Measurements from ENCODE around the gene TERB1.
A peak's percentile ranks its signal among the peaks of the same experiment; 100 is the strongest.

TERB1 gene

GRCh38 chr16:66741169-66741900 is 60.0 kb downstream of the TERB1 start (continued):
- TF ChIP-seq ZNF416 (tag by site-specific recombination; IDR thresholded peaks at IDR 0.05) (no peak), OSR2 (tag by site-specific recombination; IDR thresholded peaks at IDR 0.05) (peak; percentile 94), ZBTB17 (tag by site-specific recombination; IDR thresholded peaks at IDR 0.05) (peak; percentile 33; the same call in 1 of the 2 replicates), PRDM6 (tag by site-specific recombination; IDR thresholded peaks at IDR 0.05) (peak; percentile 51; the same call in 1 of the 2 replicates), ZBTB21 (tag by site-specific recombination; IDR thresholded peaks at IDR 0.05) (peak; percentile 42; the same call in 1 of the 2 replicates), ZFP69B (tag by site-specific recombination; IDR thresholded peaks at IDR 0.05) (no peak), ZNF561 (tag by site-specific recombination; IDR thresholded peaks at IDR 0.05; ENCODE audit: borderline replicate concordance) (0 out of 2 replicates have a peak, but pooled peaks have one; percentile 45), ZNF629 (tag by site-specific recombination; IDR thresholded peaks at IDR 0.05) (peak; percentile 71), TSHZ1 (tag by site-specific recombination; IDR thresholded peaks at IDR 0.05; ENCODE audit: borderline replicate concordance) (no peak), HOXC10 (CRISPR knock-in tag; IDR thresholded peaks at IDR 0.05) (no peak), ZNF48 (tag by site-specific recombination; IDR thresholded peaks at IDR 0.05) (no peak), SP2 (tag by site-specific recombination; IDR thresholded peaks at IDR 0.05) (no peak), ZNF24 (tag by site-specific recombination; IDR thresholded peaks at IDR 0.05) (peak; percentile 87; the same call in 1 of the 2 replicates), ZNF660 (tag by site-specific recombination; IDR thresholded peaks at IDR 0.05) (peak; percentile 75), ZEB2 (tag by site-specific recombination; IDR thresholded peaks at IDR 0.05) (0 out of 2 replicates have a peak, but pooled peaks have one; percentile 24), ZSCAN18 (tag by site-specific recombination; IDR thresholded peaks at IDR 0.05) (no peak), RBAK (tag by site-specific recombination; IDR thresholded peaks at IDR 0.05) (no peak), ZNF426 (tag by site-specific recombination; IDR thresholded peaks at IDR 0.05) (no peak), FEZF1 (tag by site-specific recombination; IDR thresholded peaks at IDR 0.05) (peak; percentile 23; the same call in 1 of the 2 replicates), SP7 (tag by site-specific recombination; IDR thresholded peaks at IDR 0.05) (peak; percentile 50), ZNF274 (IDR thresholded peaks at IDR 0.05; ENCODE audit: low read length) (no peak), ZNF274 (tag by site-specific recombination; IDR thresholded peaks at IDR 0.05; ENCODE audit: borderline replicate concordance) (no peak), ZBTB1 (tag by site-specific recombination; IDR thresholded peaks at IDR 0.05) (no peak), ZNF335 (tag by site-specific recombination; conservative IDR thresholded peaks at IDR 0.05) (peak; percentile 81), ZIC2 (tag by site-specific recombination; IDR thresholded peaks at IDR 0.05) (0 out of 2 replicates have a peak, but pooled peaks have one; percentile 10), ZSCAN30 (tag by site-specific recombination; IDR thresholded peaks at IDR 0.05) (peak; percentile 93), ZNF169 (tag by site-specific recombination; IDR thresholded peaks at IDR 0.05) (no peak), ZNF423 (tag by site-specific recombination; IDR thresholded peaks at IDR 0.05) (no peak)
- TF ChIP-seq, protein P1, sequence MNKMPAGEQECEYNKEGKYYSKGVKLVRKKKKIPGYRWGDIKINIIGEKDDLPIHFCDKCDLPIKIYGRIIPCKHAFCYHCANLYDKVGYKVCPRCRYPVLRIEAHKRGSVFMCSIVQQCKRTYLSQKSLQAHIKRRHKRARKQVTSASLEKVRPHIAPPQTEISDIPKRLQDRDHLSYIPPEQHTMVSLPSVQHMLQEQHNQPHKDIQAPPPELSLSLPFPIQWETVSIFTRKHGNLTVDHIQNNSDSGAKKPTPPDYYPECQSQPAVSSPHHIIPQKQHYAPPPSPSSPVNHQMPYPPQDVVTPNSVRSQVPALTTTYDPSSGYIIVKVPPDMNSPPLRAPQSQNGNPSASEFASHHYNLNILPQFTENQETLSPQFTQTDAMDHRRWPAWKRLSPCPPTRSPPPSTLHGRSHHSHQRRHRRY (tag by site-specific recombination; IDR thresholded peaks at IDR 0.05) = no peak
- TF ChIP-seq, protein P2, sequence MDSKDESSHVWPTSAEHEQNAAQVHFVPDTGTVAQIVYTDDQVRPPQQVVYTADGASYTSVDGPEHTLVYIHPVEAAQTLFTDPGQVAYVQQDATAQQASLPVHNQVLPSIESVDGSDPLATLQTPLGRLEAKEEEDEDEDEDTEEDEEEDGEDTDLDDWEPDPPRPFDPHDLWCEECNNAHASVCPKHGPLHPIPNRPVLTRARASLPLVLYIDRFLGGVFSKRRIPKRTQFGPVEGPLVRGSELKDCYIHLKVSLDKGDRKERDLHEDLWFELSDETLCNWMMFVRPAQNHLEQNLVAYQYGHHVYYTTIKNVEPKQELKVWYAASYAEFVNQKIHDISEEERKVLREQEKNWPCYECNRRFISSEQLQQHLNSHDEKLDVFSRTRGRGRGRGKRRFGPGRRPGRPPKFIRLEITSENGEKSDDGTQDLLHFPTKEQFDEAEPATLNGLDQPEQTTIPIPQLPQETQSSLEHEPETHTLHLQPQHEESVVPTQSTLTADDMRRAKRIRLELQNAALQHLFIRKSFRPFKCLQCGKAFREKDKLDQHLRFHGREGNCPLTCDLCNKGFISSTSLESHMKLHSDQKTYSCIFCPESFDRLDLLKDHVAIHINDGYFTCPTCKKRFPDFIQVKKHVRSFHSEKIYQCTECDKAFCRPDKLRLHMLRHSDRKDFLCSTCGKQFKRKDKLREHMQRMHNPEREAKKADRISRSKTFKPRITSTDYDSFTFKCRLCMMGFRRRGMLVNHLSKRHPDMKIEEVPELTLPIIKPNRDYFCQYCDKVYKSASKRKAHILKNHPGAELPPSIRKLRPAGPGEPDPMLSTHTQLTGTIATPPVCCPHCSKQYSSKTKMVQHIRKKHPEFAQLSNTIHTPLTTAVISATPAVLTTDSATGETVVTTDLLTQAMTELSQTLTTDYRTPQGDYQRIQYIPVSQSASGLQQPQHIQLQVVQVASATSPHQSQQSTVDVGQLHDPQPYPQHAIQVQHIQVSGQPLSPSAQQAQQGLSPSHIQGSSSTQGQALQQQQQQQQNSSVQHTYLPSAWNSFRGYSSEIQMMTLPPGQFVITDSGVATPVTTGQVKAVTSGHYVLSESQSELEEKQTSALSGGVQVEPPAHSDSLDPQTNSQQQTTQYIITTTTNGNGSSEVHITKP (tag by site-specific recombination; IDR thresholded peaks at IDR 0.05) = peak; percentile 50

All from HEK293 (cell line).